HG03159 (cell line): Measurements from ENCODE around the gene C16orf90.

Source experiments
- ATAC-seq: cut with Tn5 transposase; IDR thresholded peaks from one replicate; pipeline ENCODE4 v1.9.1; 2021; ENCODE audit warnings: mild to moderate bottlenecking, moderate library complexity; ENCODE audit not compliant: unreplicated experiment

The C16orf90 gene

GRCh38 chr16:3467921-3468320 lies 27.4 kb downstream of the C16orf90 start:
- ATAC-seq, result no peak

DNA sequence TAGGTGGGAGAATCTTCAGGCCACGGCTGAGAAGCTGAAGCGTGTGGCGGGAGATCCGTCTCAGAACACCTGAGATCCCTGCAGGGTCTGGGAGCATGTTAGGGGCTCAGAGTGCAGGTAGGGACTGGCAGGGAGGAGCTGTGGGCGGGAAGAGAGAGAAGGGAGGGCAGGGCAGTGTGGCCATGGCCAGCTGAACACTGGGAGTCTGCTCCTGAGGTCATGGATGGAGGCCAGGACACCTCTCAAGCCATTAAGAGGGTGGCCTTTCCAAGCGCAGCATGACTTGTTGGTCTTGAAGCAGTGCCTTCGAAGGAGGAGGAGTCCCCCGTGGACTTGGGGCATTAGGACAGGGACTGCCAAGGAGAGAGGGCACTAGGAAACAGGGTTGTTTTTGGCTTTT lies 28.1 kb downstream of the C16orf90 start:
- ATAC-seq, result no peak

DNA sequence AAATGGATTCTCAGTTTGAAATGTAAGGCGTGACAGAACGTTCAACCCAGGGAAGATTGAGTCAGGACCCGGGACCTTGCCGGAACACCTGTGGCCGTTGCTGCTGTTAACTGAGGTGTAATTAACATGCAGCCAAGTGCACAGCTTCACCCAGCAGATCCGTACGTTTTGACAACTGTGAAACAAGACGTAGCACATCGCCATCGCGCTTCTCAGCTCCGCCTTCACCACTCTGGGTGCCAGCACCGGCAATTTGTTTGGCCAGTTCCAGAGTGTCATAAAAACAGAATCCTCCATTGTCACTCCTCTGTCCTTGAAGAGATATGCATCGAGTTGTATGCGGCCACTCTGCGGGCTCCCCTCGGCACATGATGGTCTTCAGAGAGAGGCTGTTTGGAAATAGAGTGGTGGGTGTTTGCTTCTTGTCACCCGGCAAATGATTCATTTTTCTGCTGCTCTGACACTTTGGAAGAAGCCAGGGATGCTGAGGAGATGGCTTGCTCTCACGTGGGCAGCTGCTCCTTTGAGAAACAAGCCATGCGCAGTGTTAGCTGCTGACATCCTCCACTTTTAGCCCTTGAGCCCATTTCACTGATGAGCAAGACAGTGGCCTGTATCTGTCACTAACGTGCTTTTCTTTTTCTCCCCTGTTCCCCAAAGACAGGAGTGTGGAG lies 29.2 kb downstream of the C16orf90 start:
- ATAC-seq, result no peak

DNA sequence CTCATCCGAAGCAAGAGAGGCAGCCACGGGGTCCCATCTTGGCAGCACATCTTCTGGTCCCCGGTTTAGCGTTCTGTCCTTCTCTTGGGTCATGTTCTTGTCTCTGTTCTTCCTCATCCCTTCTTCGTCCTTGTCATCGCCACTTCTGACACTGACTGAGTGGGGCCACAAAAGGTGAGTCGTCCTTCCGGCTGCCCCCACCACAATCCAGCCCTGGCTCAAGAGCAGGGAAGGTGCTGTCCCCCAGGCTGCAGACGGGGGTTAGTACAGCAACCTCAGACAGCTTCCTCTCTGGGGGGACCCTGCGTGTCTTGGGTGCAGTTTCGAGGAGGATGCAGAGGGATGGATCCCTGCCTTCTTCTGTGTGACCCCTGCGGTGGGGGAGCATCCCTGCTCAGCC lies 30.0 kb downstream of the C16orf90 start:
- ATAC-seq, result no peak

DNA sequence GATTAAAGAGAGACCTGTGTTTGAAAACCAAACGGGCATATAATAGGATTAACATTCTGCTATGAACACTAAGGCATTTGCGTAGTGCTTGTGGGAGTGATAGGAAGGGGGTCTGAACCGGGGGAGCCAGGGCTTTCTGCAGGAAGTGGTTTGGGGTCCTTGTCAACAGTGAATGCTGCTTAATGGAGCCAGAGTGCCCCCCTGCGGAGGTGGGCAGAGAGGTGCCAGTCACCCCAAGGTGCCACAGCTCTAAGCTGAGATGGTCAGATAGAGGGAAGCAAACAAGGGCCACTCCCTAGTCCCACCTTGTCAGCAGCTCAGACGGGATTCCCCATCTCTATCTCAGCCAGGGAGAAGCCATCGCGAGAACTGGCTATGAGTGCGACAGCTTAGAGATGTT lies 34.1 kb downstream of the C16orf90 start:
- no peak for ATAC-seq

GRCh38 chr16:3460585-3460984 lies 34.7 kb downstream of the C16orf90 start:
- no peak for ATAC-seq

DNA sequence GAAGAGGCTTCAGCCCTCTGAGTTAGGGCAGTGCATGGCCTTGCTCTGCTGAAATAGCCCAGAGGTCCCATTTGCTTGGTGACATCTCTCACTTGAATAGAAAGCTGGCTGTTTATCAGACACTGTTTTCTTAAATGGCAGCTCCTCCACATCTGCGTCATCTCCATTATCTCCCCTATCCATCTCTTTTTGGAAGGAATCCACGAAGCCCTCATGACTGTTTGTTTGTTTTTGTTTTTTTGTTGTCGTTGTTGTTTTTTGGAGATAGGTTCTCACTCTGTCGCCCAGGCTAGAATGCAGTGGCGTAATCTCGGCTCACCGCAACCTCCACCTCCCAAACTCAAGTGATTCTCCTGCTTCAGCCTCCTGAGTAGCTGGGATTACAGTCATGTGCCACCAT lies 35.2 kb downstream of the C16orf90 start:
- no peak for ATAC-seq

- ATAC-seq, result no peak
Observed at GRCh38 chr16:3459401-3460090, 35.7 kb downstream of the C16orf90 start.

DNA sequence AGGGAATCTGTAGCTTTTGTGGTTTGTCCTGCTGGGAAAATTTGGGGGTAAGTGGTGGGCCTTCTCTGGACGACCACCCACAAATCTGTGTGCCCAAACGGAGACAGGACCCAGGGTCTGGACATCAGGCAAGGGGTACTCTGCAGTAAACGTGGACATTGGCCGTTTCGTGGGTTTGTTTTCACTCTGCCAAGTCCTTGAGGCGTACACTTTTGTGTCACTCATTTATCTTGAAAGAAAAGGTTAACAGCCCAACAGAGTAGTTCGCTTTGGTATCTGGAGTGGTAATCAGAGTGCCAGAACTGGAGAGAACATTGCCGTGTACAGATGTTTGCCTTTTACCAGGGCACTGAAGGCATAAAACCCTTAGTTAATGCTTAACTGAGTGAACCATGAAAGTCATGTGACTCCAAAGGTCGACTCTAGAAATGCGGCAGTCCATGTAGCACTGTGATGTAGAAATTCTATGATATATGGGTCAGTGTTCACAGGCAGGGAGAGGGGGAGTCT lies 36.4 kb downstream of the C16orf90 start:
- ATAC-seq, result peak; percentile 36

- ATAC-seq, result peak; percentile 4
Observed at GRCh38 chr16:3458278-3458851, 36.9 kb downstream of the C16orf90 start.

DNA sequence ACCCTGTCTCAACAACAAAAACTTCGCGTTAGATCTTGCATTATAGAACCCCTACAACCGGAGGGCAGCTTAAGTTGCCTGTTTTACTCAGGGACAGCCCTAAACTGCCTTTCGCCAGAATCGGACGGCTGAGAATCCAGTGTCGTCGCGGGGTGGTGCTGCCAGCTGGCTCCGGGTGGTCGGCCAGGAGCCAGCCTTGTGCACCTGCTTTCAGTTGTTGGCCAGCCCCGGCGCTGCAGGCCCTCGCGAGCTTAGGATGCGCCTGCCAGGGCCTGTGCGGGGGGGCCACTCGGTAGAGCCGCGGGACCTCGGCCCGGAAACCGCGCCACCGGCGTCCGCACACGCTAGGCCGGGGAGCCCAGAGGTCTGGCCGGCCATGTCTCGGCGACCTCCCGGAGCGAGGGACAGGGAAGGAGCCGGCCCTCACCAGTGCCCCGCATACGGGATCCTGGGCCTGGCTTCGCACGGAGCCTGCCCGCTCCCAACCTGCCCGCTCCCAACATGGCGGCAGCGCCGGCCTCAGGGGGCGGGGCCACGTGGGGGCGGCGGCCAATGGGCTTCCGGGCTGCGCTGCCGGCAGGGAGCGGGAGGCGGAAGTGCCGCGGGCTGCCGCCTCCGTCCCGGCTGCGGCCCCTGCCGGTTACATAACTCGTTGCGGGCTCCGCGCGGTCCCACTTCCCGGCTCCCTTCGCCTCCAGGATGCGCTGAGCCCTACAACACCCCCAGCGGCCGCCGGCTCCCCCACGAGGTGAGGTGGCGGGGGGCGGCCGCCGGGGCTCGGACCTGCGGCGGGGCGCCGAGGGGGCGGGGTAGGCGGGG lies 37.6 kb downstream of the C16orf90 start:
- ATAC-seq, result peak; percentile 67

- no peak for ATAC-seq
Observed at GRCh38 chr16:3454631-3455147, 40.6 kb downstream of the C16orf90 start.

GRCh38 chr16:3454093-3454492 lies 41.2 kb downstream of the C16orf90 start:
- no peak for ATAC-seq

GRCh38 chr16:3444032-3444388 lies 51.3 kb downstream of the C16orf90 start:
- ATAC-seq, result peak; percentile 51
